ENCODE measurements around the gene SDCBP2. TPM values are rescaled to one million over a fixed set of nuclear protein-coding genes. Genes with fewer than 3 reads are reported as not detected.

The SDCBP2 gene
- total and polyA plus RNA-seq, 12 donors, result 0.43 to 7.6 (median 2.9) TPM

- TF ChIP-seq CTCF (IDR thresholded peaks at IDR 0.05), result no peak
- no peak for TF ChIP-seq POLR2A (IDR thresholded peaks at IDR 0.05)
- H3K4me3 ChIP-seq, result no peak overlapping the region
- 84 to 90% (median 85%) methylated on average over 10 to 13 of the region's 13 CpGs for WGBS, 4 donors
- no peak overlapping the region for H3K27ac ChIP-seq
- H3K36me3 ChIP-seq (replicated peaks in 1 of 2), result no peaks in the 10 kb centered on the region
- intact Hi-C loops (cut with DNase I), result no loop called here
- H3K4me1 ChIP-seq (replicated peaks in 1 of 2), result peaks cover 0 to 1% of the 10 kb centered on the region in 2 donors
- no peaks in the 10 kb centered on the region for H3K9me3 ChIP-seq (replicated peaks in 1 of 3)
- DNase-seq, result no peak
- H3K27me3 ChIP-seq, result no peaks in the 10 kb centered on the region
Observed at GRCh38 chr20:1308067-1308701, 20.8 kb downstream of the SDCBP2 start.

GRCh38 chr20:1307571-1307971, 21.4 kb downstream of the SDCBP2 start:
- intact Hi-C loops (cut with DNase I), result no loop called here
- WGBS, 4 donors, result 89 to 96% (median 90%) methylated on average over 5 to 13 of the region's 13 CpGs
- Histone ChIP-seq H3K9me3 (replicated peaks in 1 of 3) (no peaks in the 10 kb centered on the region), H3K27ac (no peak overlapping the region), H3K36me3 (replicated peaks in 1 of 2) (no peaks in the 10 kb centered on the region), H3K4me1 (replicated peaks in 1 of 2) (no peaks in the 10 kb centered on the region), H3K4me3 (no peak overlapping the region), H3K27me3 (no peaks in the 10 kb centered on the region)
- TF ChIP-seq CTCF (IDR thresholded peaks at IDR 0.05) (no peak), POLR2A (IDR thresholded peaks at IDR 0.05) (no peak)
- DNase-seq, result no peak

GRCh38 chr20:1307171-1307570, 21.8 kb downstream of the SDCBP2 start:
- no peaks in the 10 kb centered on the region for H3K9me3 ChIP-seq (replicated peaks in 1 of 3)
- H3K27me3 ChIP-seq, result no peaks in the 10 kb centered on the region
- no peak for TF ChIP-seq CTCF (IDR thresholded peaks at IDR 0.05)
- TF ChIP-seq POLR2A (IDR thresholded peaks at IDR 0.05), result no peak
- whole genome bisulfite sequencing, 4 donors, result 87 to 93% (median 92%) methylated on average over 7 to 10 of the region's 10 CpGs
- H3K36me3 ChIP-seq (replicated peaks in 1 of 2), result no peaks in the 10 kb centered on the region
- no peak overlapping the region for H3K4me3 ChIP-seq
- H3K4me1 ChIP-seq (replicated peaks in 1 of 2), result no peaks in the 10 kb centered on the region
- no peak for DNase-seq
- intact Hi-C loops (cut with DNase I), result no loop called here
- no peak overlapping the region for H3K27ac ChIP-seq

- DNase-seq, result no peak
- no peak for TF ChIP-seq CTCF (IDR thresholded peaks at IDR 0.05)
- TF ChIP-seq POLR2A (IDR thresholded peaks at IDR 0.05), result no peak
- WGBS, 4 donors, result 79 to 90% (median 85%) methylated on average over 9 to 14 of the region's 14 CpGs
- H3K4me3 ChIP-seq, result no peak overlapping the region
- no peaks in the 10 kb centered on the region for H3K27me3 ChIP-seq
- intact Hi-C loops (cut with DNase I), result no loop called here
- H3K27ac ChIP-seq, result no peak overlapping the region
- no peaks in the 10 kb centered on the region for H3K9me3 ChIP-seq (replicated peaks in 1 of 3)
- H3K4me1 ChIP-seq (replicated peaks in 1 of 2), result no peaks in the 10 kb centered on the region
- H3K36me3 ChIP-seq (replicated peaks in 1 of 2), result no peaks in the 10 kb centered on the region
Observed at GRCh38 chr20:1306316-1307135, 22.4 kb downstream of the SDCBP2 start.
